ENCODE measurements around the gene TCERG1L. TPM values are rescaled to one million over a fixed set of nuclear protein-coding genes. Genes with fewer than 3 reads are reported as not detected.

The TCERG1L gene
- polyA plus RNA-seq, 3 donors = not detected

DNA sequence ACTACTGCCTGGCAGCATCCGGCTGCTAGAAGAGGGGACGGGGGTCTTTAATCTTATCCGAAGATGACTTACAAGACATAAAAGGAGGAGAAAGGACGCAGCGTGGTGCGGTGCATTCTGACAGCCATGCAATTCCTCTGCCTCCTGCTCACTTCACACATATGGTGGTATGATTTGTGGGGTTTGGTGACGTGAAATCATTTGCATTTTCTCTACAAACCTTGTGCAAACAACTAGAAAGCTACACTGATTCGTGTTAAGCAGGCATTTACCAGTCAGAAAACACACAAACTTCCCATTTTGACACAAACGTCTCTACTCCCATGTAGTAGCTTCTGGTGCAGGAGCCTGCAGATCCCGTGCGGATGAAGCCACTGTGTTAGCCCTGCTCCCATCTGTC lies 6.8 kb upstream of the TCERG1L start:
- Mint-ChIP-seq H3K9me3 (peaks cover 0 to 3% (median 0%) of the 10 kb centered on the region in 7 donors), H3K36me3 (no peaks in the 10 kb centered on the region), H3K27ac (no peak overlapping the region), H3K4me3 (no peak overlapping the region), H3K27me3 (ENCODE audit: low read depth in 3 of 3) (peaks cover 19 to 28% (median 27%) of the 10 kb centered on the region in 3 donors), H3K4me1 (no peaks in the 10 kb centered on the region)
- Histone ChIP-seq H3K27me3 (ENCODE audit: control insufficient read depth in 2 of 2, insufficient read depth in 2 of 2, low read length in 2 of 2) (peaks cover 0 to 17% of the 10 kb centered on the region in 2 donors), H3K27ac (ENCODE audit: low read depth in 1 of 2, low read length in 2 of 2) (no peak overlapping the region), H3K4me1 (ENCODE audit: control insufficient read depth in 1 of 2, insufficient read depth in 2 of 2, low read length in 2 of 2) (no peaks in the 10 kb centered on the region), H3K4me2 (replicated peaks; ENCODE audit: extremely low read depth, low read length, poor library complexity, severe bottlenecking) (no peak overlapping the region), H2AFZ (ENCODE audit: insufficient read depth, low read depth, low read length, poor library complexity, severe bottlenecking) (no peak overlapping the region), H3K79me2 (ENCODE audit: insufficient read depth, low read length) (no peaks in the 10 kb centered on the region), H3K9ac (ENCODE audit: insufficient read depth, low read length, poor library complexity, severe bottlenecking) (no peak overlapping the region), H3K9me3 (replicated peaks in 1 of 2; ENCODE audit: control insufficient read depth in 1 of 2, insufficient read depth in 1 of 2, low read length in 2 of 2) (no peaks in the 10 kb centered on the region), H4K20me1 (ENCODE audit: insufficient read depth, low read length) (no peaks in the 10 kb centered on the region), H3K36me3 (replicated peaks in 1 of 2; ENCODE audit: control insufficient read depth in 1 of 2, insufficient read depth in 2 of 2, low read length in 2 of 2) (no peaks in the 10 kb centered on the region), H3K4me3 (replicated peaks in 1 of 3; ENCODE audit: low read depth in 2 of 3, low read length in 3 of 3) (no peak overlapping the region)
- no peak for TF ChIP-seq CTCF (IDR thresholded peaks at IDR 0.05)
- DNase-seq = no peak
- WGBS (ENCODE audit: insufficient coverage) = 43% methylated on average over 4 of the region's 11 CpGs
- intact Hi-C loops (cut with micrococcal nuclease) = no loop called here

DNA sequence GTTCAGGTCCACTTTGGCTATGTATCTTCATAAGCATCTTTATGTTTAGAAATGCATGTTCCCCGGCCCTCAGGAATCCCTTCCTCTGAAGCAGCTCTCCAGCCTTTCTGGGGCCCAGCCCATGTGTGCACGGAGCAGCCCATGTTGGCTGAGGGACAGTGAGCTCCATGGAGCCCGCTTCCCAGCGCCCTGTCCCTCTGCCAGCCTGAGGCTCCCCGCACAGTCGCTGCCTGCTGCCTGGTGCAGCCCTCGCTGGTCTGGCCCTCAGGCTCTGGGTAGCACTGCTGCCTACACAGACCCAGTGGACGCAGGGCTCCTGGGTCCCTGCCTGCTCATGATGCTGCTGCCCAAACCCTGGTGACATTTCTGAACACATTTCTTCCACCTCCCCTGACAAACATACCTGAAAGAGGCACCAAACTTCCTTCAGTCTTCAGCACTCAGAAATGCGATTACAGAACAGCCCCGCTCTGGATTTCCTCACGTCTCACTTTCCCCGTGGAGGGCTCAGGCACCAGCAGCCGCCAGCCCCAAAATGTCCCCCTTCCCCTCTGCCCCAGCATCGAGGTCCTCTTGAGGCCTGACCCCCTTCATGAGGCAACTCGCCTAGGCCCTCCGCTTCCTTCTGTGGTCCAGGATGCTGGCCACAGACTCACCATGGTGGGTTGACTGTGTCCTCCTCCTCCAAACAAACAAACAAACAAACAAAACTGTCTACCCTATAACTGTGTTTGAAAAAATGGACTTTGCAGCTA lies 5.0 kb upstream of the TCERG1L start:
- WGBS (ENCODE audit: insufficient coverage) = 82% methylated on average over 14 of the region's 16 CpGs
- H3K79me2 ChIP-seq (ENCODE audit: insufficient read depth, low read length) = no peaks in the 10 kb centered on the region
- DNase-seq = no peak
- peak overlapping the region in 1 of 7 donors; percentile 20 for H3K27ac Mint-ChIP-seq
- H3K9me3 Mint-ChIP-seq = peaks cover 0 to 2% (median 0%) of the 10 kb centered on the region in 7 donors
- no peak overlapping the region for H3K27ac ChIP-seq (ENCODE audit: low read depth in 1 of 2, low read length in 2 of 2)
- no peaks in the 10 kb centered on the region for H3K4me1 ChIP-seq (ENCODE audit: control insufficient read depth in 1 of 2, insufficient read depth in 2 of 2, low read length in 2 of 2)
- H3K36me3 Mint-ChIP-seq = no peaks in the 10 kb centered on the region
- no peak overlapping the region for H2AFZ ChIP-seq (ENCODE audit: insufficient read depth, low read depth, low read length, poor library complexity, severe bottlenecking)
- H3K4me1 Mint-ChIP-seq = no peaks in the 10 kb centered on the region
- H3K4me3 ChIP-seq (replicated peaks in 1 of 3; ENCODE audit: low read depth in 2 of 3, low read length in 3 of 3) = no peak overlapping the region
- H3K9me3 ChIP-seq (replicated peaks in 1 of 2; ENCODE audit: control insufficient read depth in 1 of 2, insufficient read depth in 1 of 2, low read length in 2 of 2) = peaks cover 0 to 6% of the 10 kb centered on the region in 2 donors
- H3K4me3 Mint-ChIP-seq = no peak overlapping the region
- peaks cover 29 to 38% (median 35%) of the 10 kb centered on the region in 3 donors for H3K27me3 Mint-ChIP-seq (ENCODE audit: low read depth in 3 of 3)
- no peaks in the 10 kb centered on the region for H3K36me3 ChIP-seq (replicated peaks in 1 of 2; ENCODE audit: control insufficient read depth in 1 of 2, insufficient read depth in 2 of 2, low read length in 2 of 2)
- no peak overlapping the region for H3K9ac ChIP-seq (ENCODE audit: insufficient read depth, low read length, poor library complexity, severe bottlenecking)
- peaks cover 3 to 25% of the 10 kb centered on the region in 2 donors for H3K27me3 ChIP-seq (ENCODE audit: control insufficient read depth in 2 of 2, insufficient read depth in 2 of 2, low read length in 2 of 2)
- no peak overlapping the region for H3K4me2 ChIP-seq (replicated peaks; ENCODE audit: extremely low read depth, low read length, poor library complexity, severe bottlenecking)
- intact Hi-C loops (cut with micrococcal nuclease) = no loop called here
- no peak for TF ChIP-seq CTCF (IDR thresholded peaks at IDR 0.05)
- no peaks in the 10 kb centered on the region for H4K20me1 ChIP-seq (ENCODE audit: insufficient read depth, low read length)
